CD4-positive, alpha-beta T cell treated with Interferon alpha-2 for 1 hour (primary cell): ENCODE measurements around the gene DCST1.
A peak's percentile ranks its signal among the peaks of the same experiment; 100 is the strongest.

ENCODE experiments used
- DNase-seq, 2 donors: peaks; one replicate each; pipeline ENCODE4 v3.0.0-alpha.2; 2020 to 2022

DCST1 gene

DNA sequence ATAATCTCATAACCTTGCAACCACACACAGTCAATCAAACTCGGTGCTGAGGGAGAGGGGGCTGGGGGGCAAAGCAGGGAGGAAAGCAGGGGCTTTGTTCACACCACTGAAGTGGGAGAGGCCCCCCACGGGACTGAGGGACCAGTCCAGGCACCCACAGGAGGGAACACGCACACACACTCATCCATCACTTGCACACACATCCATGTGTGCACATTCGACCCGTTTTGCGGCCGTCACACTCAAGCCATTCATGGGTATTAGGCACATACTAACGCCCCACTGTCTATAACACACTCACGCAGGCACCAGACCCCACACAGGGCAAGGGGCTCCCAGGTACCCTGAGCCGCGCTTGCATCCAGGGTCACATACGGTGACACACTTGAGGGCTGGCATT is 59.0 kb downstream of the DCST1 start:
- DNase-seq = no peak

DNA sequence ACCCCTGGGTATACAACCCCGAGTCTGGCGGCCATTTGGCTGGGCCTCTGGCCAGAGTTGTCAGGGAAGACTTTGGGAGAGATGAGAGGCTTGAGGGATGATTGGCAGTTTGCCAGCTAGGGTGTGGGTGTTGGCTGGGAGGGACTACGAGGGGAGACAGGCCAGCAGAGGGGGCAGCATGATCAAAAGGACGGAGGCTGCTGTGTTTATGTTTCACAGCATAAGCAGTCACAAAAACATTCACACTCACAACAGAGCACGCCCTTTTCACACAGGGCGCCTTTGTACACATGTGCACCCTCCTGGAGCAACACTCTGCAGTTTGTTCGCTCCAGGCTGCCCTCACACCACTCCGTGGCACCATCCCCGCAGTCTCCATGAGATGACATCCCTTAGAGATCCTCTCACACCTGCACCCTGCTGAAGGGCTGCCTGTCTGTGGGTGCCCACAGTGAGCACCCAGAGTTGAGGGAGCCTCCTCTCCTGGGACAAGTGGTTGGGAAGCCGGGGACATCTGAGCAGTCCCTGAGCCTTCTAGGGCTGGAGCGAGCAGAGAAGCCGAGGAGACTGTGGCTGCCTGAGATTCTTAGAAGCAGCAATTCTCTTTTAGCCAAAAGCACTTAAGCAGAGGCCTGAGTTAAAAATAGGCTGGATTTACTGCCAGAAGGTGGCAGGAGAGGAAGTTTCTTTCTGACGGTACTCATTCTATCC is 60.4 kb downstream of the DCST1 start:
- peak in 1 of 2 donors; percentile 33 for DNase-seq

DNA sequence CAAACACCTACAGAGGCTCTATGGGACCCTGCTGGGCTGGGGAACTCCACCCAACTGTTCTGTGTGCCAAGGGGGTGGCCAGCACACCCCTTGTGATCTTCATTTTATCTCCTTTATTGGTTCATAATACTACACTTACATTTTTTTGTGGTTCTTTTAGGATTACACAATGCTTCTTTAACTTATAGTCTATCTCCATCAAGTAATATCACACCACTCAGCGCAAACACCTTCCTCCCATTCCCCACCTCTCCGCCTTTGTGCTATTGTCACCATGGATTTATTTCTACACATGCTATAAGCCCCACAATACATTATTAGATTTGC is 61.0 kb downstream of the DCST1 start:
- no peak for DNase-seq

DNA sequence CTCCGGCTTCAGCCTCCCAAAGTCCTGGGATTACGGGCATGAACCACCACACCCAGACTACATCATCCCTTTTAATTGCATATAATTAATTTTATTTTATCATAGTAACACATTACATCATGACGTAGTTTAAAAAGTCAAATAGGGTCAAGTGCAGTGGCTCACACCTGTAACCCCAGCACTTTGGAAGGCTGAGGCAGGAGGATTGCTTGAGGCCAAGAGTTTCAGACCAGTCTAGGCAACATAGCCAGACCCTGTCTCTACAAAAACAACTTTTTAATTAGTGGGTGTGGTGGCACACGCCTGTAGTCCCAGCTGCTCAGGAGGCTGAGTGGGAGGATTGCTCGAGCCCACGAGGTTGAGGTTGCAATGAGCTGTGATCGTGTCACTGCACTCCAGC is 65.7 kb downstream of the DCST1 start:
- no peak for DNase-seq
